Measurements from ENCODE around the gene ZXDC.

ZXDC gene

DNA sequence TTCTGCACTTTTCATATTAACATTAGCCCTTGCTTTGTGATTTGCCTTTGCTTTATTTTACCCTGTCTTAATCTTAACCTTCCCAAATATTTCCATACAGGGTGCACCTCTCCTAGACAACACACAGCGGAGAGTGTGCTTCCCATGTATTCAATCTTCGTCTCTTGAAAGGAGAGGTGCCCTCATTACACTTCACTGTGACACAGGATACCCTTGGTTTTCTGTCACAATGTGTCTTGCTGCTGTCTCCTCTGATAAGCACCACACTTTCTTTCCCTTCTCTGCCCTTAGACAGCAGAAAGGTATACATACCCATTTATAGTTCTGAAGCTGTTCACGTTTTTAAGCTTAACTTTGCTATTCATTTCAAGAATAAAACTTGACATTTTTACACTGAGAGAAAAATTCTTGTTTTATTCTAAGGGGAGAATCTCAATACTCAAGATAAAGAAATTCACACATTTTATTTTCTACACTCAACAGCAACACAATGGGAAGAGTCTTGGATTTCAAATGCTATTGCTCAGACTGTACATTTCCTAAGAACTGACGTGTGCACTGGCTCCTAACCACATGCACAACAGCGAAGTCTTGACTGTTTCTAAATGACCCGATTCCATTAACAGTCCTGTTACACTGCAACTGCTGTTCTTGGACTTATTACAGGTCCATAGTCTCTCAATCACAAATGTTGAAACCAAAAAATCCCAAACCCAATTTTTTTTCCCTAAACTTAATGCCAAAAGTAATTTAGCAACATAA, 21.1 kb downstream of the ZXDC start:
- DNase-seq, result no peak

DNA sequence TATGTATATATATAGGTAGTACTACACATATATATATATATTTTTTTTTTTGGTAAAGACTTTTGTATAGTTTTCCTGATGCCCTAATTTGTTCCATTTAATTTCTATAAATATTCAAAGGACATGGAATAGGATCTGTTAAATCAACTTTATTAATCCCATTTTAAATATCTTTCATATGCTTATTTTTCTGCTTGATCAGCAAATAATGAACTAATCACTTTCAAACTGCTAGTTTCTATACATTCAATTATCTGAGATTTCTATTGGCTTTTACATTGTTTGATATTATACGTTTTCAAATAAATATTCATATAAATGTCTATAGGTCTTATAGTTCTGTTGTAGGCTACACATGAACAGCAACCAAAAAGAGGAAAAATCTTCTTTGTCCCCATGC, 21.7 kb downstream of the ZXDC start:
- DNase-seq, result no peak

DNA sequence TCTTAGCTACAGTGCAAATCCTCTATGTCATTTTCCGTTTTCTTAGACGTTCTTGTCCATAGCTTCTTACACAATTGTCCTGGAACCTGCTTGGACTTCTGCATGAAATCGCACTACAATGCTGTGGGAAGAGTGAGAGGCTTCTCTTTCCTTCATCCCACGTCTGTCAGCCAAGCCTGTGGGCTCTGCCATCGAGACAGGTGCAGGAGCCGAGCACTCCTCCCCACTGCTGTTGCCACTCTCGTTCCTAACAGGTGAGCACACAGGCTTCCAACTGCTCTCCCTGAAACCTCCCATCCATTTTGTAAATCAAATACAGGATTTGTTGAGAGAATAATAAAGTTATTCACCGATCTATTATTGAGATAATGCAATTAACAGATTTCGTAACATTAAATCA, 23.5 kb downstream of the ZXDC start:
- no peak for DNase-seq

GRCh38 chr3:126451511-126451910, 24.2 kb downstream of the ZXDC start:
- DNase-seq, result no peak

- no peak for DNase-seq
These were observed 24.9 kb downstream of the ZXDC start for GRCh38 chr3:126450744-126451143.

DNA sequence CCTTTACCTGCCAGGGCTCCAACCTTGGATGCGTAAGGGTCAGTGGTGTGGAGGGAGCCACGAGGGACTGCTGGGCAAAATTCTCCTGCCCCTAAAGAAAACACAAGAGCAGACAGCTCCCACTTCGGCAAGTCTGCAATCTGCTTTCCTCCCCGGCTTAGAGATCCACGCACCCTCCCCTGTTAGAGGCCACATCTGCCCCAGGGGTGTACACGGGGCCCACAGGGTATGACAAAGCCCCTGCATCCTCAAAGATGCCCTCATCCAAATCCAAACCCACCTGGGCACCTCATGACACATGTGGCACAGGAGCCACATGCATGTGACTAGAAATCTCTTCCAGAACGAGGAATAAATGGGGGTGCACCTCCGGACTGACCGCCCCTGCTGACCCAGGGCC, 25.5 kb downstream of the ZXDC start:
- no peak for DNase-seq

DNA sequence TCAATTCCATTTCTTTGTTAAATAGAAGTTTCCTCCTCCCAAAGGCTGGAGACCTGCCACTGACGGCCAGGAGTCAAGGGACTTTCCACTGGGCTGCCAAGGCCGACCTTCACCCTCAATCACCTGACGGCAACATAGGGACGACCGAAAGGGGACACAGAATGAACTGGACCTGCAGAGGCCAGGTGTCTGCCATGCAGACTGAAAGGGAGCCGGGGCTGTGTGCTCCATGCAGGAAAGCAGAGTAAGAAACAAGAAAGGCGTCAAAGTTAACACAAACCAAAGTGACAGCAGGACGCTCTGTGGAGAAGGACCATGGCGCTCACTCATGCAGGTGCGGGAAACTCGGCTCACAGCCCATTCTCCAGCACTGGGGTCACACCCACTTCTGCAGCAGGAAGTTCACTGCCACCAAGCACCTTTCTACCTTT, 26.1 kb downstream of the ZXDC start:
- no peak for DNase-seq

DNA sequence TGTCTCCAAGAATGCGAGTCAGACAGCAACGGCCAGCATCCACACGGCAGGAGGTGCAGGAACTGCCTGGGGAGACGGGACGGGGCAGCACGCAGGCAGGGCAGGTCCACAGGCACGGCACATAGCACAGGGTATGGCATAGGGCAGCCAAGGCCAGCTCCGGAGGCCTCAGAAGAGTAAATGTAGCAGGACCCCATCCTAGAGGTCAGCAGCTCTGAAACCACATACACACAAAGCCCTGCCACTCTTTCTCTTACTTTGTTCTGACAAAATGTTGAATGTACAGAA, 26.9 kb downstream of the ZXDC start:
- DNase-seq, result no peak

GRCh38 chr3:126448136-126448892, 27.4 kb downstream of the ZXDC start:
- DNase-seq, result no peak

DNA sequence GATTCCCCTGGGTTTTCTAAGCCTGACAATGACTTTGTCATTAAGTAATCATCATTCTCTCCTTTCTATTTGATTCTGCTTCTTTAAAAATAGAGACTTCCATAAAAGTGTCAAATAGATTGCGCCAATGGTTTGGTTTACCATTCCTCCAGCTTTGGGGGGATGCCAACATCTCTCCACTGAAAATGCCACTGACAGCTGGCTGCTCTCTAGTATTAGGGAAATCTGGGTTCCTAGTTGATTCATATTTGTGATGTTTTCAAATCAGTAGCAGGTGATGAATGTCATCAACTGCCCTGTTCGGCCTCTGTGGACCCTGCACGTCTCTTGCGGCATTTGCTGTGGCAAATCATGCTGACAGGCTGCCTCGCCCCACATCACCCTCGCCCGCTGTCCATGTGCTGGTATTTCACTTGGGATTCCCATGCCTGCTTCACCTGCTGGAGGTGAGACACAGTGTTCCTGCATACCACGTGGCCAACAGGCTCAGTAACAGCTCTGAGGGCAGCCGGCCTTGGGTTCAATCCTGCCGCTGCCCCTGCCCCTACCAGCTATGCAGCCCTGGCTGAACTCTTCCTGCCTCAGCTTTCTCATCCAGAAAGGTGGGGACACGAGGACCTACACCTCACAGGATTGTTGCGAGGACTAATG, 28.1 kb downstream of the ZXDC start:
- DNase-seq, result no peak

GRCh38 chr3:126446791-126447190, 28.9 kb downstream of the ZXDC start:
- DNase-seq, result no peak

DNA sequence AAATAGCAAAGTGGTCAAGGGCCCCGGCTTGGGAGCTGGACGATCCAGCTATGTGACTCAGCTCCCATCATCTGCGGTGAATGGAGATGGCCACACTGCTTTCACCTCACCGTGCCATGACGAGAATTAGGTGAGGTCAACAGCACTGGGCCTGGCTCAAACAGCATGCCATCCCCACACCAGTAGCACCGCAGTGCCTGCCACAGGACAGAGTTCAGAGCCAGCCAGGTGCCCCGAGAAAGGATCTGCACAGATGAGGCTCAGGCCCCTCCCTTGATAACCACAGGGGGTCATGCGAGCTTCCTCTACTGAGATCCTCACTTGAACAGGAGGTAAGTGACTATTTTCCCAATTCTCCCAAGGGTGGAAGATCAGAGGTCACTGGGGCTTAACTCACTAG, 29.4 kb downstream of the ZXDC start:
- no peak for DNase-seq

DNA sequence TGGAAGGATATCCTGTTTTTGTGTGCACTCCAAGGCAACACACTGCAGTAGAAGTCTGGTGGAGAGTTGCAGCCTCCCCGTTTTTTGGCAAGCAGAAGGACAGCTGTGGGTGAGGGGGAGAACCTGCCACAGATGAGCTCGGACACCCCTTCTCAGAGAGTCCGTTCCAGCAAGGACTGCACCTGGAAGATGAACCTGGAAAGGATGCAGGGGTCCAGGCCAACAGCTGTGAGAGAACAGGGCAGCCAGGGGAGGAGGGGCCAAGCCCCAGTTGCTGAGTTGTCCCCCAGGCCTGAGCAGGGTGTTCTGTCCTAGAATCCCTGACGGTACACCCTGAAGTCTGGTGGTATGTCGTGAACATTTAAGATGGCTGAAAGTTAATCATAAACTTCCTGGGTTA, 30.2 kb downstream of the ZXDC start:
- no peak for DNase-seq

DNA sequence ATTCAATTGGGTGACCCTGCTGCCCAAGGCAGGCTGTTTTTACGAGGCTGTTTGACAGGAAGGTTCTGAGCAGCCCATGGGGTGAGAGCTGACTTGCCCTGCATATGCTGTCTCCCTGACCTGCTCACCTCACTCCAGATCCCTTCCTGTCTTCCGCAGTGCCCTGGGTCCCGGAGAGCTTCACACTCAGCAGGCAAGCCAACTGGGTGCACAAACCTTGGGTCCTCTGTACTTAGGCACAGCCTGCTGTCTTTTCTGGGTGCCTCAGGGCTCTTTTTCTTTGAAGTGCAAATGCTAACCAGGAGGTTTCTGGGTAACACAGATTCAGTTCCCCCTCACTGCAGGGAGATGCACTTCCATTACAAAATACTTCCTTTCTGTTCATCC, 32.8 kb downstream of the ZXDC start:
- no peak for DNase-seq

DNA sequence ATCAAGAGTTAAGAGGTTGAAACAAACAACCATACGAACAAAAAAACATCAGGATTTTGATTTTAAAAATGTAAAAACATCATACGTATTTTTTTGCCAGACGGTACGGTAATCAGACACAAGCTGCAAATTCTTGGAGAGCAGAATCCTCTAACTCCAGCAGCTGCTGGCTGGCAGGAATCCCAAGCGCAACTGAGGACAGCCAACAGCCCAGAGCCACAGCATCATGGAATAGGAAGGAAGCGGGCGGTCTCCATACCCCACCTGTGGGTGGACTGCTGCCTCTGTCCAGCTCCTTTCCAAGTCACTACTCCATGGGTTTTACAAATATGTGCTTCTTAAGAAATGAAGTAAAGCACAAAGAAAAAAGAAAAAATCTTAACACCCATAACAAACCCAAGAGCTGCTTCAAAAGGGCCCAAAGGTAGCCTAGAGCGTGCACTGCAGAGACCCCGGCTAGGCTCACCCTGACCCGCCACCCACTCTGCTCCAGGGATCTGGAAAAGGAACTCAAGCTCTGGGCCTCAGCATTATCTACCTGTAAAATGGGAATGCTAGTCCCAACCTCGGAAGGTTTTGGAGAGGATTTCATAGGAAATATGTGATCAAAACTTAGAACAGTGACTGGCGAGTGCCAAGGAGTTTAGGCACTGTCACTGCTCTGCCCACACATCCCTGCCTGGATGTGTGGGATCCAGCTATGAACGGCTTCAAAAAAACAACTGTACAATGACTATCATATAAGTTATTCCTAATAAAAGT, 33.4 kb downstream of the ZXDC start:
- DNase-seq, result no peak

DNA sequence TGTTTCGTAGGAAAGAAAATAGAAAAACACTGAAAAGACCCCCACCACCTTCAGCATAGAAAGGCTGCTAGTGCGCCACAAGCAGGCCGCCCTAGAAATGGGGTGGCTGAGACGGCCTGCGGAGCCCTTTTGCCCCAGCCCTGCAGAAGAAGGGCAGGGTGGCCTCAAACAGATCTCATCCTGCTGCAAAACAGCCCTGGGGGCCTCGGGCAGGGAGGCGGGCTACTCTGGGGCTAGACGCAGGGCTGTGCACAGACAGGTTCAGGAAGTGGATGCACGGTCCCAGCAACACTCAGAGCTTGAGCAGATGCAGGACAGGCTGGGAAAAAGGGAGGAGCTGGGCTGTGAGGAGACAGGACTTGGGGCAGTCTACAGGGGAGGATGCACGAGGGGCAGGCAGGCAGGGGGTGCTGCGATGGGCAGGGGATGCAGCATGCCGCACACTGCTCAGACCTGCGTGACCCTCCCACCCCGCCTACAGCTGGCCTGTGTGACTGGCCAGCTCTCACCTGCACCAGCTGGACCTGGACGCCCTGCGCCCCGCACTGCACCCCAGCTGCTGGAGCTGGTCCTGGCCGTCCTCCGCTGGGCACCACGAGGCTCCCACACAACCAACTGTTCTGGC, 34.3 kb downstream of the ZXDC start:
- no peak for DNase-seq

- no peak for DNase-seq
These were observed 35.0 kb downstream of the ZXDC start for GRCh38 chr3:126440709-126440995.

DNA sequence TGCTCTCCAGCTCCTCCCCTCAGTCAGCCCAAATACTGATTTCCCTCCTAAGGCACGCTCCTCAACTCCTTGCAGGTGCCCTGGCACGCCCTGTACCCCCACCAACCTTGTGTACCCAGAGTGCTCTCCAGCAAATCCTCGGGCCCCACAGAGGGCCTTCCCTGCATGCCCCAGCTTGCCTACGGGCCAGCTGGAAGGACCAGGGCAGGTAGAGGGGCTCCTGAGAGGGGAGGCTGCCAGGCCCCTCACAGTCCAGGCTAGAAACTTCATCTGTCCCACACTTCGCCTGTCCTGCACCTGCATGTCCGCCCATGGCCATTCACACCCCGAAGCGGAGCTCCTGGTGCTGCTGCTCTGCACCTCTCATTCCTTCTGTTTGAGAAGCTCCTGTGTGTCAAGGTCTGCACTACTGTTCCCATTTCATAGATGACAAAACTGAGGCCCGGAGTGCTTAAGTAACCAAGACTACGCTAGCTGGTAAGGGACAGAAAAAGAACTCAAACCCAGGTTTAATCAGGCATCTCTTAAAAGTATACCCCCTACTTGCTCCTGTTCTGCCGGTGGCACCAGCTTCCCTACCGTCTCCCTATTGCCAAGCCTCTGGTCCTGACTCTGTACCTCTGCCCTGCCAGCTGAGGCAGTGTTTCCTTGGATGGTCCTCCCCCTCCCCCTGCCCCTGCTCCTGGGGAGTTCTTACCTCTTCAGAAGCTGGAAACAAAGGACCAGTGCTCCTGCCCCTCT, 35.6 kb downstream of the ZXDC start:
- DNase-seq, result no peak

GRCh38 chr3:126439346-126439967, 36.2 kb downstream of the ZXDC start:
- DNase-seq, result no peak

DNA sequence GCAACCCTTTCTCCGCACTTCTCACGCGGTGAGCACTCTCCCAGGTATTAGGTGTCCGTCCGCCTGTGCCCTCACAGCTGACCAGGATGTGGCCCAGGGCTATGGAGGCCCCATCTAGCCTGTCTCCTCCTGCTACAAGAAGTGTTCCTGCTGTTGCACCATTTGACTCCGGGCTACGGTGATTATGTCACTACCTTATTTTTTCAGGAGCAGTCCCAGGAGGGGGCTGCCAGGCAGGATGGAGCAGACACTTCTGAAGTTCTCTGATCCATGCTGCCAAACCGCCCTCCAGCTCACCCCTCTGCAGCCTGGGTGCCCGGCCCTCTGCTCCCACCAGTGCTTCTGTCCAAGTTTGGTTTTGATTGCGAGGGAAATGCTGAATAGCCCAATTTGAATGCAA, 36.9 kb downstream of the ZXDC start:
- DNase-seq, result no peak

- DNase-seq, result no peak
These were observed 37.5 kb downstream of the ZXDC start for GRCh38 chr3:126438186-126438585.

Measured in right kidney (tissue), 1 donor.